GM21737 (cell line): ENCODE measurements around the gene CYP20A1.
"Not testable (repeated sequence)": the region's sequence is repeated elsewhere in the genome, so short reads cannot be mapped to it uniquely, and the experiment has no call there.

Source experiments
- ATAC-seq: cut with Tn5 transposase; IDR thresholded peaks from one replicate; pipeline ENCODE4 v1.9.1; 2021; ENCODE audit warnings: mild to moderate bottlenecking, moderate library complexity; ENCODE audit not compliant: unreplicated experiment

Gene CYP20A1

DNA sequence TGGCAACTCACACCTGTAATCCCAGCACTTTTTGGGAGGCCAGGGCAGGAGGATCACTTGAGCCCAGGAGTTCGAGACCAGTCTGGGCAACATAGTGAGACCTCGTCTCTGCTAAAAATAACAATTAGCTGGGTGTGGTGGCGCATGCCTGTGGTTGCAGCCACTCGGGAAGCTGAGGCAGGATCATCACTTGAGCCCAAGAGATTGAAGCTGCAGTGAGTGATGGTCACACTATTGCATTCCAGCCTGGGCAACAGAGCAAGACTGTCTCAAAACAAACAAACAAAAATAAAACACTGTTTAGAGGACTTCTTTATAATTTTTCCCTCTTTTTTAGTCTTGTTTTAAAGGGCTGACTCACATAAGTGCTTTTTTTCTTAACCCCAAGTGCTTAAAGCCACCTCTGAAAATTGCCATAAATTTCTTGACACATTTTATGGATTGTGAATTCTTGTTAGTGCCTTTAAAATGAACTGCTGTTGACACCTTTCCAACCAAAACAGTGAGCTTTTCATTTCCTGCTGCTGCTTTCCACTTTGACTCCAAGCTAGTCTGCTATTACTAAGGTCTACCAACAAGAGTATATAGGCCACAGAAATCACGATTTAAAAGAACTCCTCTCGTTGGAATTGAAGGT is 41.7 kb downstream of the CYP20A1 start:
- ATAC-seq = no peak

DNA sequence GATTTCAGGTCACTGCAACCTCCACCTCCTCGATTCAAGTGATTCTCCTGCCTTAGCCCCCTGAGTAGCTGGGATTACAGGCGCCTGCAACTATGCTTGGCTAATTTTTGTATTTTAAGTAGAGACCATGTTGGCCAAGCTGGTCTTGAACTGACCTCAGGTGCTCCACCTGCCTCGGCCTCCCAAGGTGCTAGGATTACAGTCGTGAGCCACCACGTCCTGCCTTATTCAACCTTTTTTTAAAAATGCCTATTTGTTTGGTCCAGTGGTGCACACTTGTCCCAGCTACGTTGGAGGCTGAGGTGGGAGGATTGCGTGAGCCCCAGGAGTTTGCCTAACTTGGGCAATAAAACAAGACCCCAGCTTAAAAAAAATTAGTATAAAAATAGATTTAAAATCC is 43.3 kb downstream of the CYP20A1 start:
- ATAC-seq = no peak

DNA sequence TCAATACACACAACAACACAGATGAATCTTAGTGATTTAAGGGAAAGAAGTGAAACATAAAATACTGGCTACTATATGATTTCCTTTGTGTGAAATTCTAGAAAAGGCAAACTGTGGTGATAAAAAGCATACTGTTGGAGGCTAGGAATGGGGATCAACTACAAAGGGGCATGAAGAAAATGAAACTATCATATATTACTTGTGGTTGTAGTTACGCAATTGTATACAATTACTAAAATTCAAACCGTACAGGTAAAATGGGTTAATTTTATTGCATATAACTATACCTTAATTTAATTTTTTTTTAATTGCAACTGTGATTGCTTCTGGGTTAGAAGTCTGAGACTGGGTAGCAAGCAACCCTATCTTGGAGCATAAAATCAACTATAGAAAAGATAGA is 47.7 kb downstream of the CYP20A1 start:
- no peak for ATAC-seq

DNA sequence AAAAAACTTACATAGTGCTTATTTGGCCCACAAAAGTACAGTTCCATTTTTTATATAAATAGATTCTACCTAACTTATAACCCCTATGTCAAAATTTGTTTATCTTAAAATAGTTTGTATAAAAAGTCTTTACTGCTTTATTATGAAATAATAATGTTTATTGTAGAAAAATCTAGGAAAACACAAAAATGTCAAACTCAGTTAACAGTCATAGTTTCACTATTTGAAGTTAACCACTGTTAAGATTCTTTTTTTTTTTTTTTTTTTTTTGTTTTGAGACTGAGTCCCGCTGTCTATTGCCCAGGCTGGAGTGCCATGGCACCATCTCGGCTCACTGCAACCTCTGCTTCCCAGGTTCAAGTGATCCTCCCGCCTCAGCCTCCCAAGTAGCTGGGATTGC is 62.8 kb downstream of the CYP20A1 start:
- no peak for ATAC-seq

DNA sequence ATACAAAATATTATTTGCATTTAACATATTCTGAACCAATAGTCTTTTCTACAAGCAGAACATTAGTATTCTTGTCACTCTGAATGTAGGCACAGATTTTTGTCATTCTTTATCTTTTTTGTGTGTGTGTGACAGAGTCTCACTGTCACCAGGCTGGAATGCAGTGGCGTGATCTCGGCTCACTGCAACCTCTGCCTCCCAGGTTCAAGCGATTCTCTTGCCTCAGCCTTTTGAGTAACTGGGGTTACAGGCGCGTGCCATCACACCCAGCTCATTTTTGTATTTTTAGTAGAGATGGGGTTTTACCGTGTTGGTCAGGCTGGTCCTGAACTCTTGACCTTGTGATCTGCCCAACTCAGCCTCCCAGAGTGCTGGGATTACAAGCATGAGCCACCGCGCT is 63.8 kb downstream of the CYP20A1 start:
- not testable (repeated sequence) for ATAC-seq

DNA sequence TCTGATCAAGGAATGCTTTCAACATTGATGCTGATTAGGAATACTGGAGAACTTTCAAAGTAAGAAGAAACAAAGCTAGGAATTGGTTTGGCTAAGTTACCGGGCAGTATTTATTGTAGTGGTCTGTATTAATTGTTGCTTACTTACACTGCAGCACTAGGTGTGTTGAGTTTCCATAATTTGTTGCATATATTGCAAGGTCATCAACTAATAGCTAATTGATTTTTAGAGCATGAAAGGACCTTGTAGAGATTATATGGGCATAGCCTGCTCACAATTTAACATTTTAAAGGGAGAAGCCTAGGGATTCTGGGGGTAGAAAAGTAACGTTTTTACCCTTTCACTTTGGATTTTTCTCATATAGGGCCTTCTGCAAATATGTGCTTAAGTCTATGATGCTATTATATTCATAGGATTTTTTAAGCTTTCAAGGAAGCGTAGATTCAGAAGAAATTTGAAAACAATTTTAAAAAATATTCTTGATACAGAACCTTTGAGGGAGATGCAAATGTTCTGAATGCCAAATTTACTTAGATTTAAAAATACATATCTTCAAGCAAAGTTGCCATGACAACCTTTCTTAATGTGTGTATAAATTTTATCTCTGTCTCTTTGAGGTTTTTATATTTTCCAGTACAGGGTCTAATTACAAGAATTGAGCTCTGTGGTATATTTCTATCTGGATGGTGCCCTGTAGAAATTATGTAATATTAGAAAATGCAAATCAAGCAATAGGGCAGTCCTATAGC is 72.0 kb downstream of the CYP20A1 start:
- ATAC-seq = no peak

DNA sequence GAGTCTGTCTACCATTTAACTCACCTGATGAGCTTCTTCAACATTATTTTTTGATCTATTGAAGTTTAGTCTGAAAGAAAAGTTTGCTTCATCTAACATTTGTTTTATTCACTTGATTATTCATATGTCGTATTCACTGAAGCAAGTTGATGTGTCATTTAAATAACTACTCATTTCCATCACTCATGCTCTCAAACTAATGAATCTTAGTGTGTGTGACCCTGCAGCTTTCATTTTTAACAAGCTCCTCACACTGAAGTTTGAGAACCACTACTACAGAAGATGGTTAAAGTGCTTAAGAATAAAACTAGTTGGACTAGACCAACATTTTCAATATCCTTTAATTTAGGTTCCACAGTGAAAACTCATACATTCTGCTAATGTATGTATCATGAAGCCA is 87.5 kb downstream of the CYP20A1 start:
- ATAC-seq = no peak

DNA sequence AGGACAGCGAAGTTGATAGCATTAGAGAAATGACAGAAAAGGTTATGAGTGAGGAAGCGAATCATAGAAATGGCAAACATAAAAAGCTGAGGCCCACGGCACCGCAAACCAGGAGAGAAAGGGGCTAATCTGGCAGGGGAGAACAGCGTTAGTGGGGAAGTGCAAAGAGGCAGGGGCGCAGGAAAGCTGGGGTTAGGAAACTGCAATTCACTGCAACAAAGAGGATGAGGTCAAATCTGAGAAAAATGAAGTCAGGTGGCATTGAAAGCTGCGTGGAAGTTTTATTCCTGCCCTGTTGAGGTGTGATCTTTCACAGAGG is 88.7 kb downstream of the CYP20A1 start:
- no peak for ATAC-seq

DNA sequence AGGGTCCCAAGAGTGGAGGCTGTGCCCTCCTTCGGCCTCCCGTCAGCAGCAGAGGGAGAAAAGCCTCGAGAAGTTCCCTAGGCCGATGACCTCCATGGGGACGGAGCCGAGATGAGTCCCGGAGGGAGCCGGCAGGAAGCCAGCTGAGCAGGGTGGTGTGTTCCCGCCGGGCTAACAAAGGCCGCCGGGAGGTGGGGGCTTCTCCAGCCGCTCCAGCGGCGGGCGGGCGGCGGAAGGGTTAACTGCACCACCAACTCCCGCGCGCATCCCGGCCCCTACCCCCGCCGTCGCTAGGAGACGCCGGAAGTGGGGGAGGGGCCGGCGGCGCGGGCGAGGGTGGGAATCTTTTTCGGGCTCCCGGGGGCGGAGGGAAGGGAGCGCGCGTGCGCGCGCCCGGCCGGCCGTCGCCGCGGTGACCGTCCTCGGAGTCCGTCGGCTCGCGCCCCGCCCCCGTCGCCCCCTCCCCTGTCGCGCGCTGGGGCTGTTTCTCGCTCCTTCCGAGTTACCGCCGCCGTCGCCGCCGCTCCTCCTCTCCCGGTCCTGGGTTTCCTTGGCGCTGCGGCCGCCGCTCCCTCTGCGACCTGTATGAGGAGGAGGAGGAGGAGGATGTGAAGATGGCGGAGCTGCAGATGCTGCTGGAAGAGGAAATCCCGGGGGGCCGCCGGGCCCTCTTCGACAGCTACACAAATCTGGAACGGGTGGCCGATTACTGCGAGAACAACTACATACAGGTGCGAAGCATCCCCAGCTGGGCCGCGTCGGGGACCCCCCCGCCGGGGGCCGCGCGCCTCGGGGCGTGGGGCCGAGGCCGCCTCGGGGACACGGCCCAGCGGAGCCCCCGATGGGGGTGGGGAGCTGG is 89.3 kb downstream of the CYP20A1 start, which contains the start of gene ABI2:
Gene ABI2 (plus strand): TSS at position 494 of the 859 bp plus-strand sequence. CDS start 121 bp downstream, at position 615.
- peak; percentile 59 for ATAC-seq

DNA sequence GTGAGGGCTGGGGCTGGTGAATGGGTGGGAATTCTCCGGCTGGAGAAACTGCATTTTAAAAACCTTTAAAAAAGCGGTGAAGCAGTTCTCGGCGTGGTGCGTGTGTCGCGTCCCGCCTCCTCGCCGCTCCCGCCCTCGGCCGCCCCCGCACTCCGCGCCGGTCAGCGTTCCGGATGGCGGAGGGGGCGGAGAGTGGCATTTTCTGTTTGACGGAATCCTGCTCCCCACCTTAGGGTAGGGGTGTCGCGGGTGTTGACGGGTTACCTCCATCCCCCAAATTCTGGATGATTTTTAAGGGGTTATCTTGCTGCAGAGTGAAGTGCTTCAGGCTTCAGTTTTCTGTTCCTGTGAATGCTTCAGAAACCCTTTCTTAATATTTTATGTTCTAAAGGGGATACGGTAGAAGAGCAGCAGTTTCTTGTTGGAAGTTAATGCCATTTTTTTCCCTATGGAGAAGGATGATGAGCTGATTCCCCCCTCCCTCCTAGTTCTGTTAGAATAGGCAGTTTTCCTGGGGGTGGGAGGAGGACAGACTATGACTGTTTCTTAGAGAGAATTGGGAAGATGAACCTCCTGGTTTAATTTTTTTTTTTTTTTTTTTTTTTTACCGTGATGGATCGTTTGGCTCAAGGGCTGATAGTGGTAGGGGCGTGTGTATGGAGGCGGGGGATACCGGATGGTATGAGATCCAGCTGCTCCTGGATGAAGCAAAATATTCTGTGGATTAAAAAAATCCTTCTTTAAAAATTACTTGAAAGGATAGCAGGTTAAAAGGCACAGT is 90.1 kb downstream of the CYP20A1 start:
- peak; percentile 48 for ATAC-seq

DNA sequence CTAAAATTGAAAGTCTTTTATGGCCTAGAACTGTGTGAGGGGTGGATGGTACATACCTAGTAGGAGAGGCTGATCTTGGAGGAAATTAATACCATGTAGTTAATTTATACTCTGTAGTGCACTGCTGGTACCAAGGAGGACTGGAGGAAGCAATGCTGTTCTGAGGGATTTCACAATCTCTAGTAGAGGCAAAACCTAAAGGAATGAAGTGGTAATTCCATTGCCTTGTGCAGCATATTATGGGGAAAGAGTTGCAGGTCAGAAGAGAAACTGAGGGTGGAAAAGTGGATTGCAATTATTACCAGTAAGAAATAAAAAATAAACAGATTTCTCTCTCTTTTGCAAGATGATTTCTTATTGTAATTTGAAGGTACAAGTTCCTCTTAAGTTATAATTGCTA is 91.6 kb downstream of the CYP20A1 start:
- ATAC-seq = no peak

DNA sequence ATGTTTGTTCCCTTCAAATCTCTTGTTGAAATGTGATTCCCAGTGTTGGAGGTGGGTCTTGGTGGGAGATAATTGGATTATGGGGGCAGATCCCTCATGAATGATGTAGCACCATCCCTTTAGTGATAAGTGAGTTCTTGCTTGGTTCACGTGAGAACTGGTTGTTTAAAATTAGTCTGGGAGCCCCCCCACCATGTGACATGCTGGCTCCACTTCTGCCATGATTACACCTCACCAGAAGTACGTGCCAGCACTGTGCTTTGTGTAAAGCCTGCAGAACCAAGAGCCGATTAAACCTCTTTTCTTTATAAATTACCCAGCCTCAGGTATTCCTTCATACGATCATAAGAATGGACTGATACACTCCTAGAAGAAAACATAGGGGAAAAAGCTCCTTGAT is 99.5 kb downstream of the CYP20A1 start:
- no peak for ATAC-seq

DNA sequence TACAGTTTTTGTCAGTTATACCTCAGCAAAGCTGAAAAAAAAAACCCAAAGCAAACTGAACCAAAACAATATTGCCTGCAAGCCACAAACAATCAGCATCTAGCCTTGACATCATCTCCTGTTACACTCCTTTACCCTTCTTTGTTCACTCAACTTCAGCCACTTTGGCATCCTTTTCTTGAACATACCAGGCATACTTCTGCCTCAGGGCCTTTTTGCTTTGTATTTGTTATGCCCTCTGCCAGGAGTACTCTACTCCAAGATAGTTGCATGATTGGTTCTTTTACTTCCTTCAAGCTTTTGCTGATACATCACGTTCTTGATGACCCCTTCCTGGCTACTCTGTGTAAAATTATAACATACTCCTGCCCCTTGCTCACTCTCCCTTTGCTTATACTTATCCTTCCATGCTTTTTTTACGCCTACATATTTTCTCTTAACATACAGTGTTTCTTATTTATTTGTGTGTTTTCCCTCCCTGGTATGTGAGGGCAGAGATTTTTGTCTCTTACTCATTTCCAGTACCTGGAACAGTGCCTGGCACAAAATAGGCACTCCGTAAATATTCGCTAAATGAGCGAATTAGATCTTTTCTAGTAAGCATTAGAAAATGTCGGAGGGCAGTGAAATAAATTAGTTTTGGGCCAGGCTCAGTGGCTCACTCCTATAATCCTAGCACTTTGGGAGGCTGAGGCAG is 102.1 kb downstream of the CYP20A1 start:
- ATAC-seq = no peak

DNA sequence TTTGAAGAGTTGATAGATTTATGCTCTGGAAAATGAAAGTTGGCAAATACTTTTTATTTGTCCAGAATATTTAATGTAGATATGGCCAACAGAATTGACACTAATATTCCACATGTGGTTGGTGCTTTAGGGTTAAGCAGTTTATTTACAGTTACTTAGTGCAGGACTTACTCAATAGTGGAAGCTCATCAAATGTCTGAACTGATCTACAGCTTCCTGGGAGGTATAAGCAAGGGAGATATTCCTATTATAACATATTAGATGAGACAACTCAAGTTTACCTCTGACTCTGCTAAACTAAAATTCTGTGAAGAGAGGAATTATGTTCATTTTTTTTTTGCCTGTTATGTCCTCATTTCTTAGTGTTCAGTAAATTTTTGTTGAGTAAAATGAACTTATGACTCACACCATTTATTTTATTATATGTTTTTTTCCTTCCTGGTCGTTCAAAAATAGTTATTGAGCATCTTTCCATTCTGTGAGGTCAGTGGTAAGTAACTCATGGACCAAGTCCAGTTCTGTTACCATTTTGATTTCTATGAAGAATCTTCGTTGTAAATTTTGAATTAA is 103.0 kb downstream of the CYP20A1 start:
- no peak for ATAC-seq

DNA sequence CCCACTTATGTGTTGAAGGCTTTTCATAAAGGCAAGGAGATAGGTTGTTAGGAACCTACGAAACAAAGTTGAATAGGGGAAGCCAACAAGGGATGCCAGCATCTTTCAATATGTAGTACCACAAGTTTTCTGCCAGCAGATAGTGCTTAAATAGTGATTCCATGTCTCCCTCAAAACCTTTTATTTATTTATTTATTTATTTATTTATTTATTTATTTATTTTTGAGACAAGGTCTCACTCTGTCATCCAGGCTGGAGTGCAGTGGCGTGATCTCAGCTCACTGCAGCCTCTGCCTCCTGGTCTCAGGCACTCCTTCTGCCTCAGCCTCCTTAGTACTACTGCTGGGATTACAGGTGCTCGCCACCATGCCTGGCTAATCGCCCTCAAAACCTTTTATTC is 103.6 kb downstream of the CYP20A1 start:
- ATAC-seq = not testable (repeated sequence)

DNA sequence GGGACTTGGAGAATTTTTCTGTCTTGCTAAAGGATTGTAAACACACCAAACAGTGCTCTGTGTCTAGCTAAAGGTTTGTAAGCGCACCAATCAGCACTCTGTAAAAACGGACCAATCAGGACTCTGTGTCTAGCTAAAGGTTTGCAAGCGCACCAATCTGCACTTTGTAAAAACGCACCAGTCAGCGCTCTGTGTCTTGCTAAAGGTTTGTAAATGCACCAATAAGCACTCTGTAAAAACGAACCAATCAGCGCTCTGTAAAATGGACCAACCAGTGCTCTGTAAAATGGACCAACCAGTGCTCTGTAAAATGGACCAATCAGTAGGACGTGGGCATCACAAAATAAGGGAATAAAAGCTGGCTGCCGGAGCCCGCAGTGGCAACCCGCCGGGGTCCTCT is 105.8 kb downstream of the CYP20A1 start:
- no peak for ATAC-seq

DNA sequence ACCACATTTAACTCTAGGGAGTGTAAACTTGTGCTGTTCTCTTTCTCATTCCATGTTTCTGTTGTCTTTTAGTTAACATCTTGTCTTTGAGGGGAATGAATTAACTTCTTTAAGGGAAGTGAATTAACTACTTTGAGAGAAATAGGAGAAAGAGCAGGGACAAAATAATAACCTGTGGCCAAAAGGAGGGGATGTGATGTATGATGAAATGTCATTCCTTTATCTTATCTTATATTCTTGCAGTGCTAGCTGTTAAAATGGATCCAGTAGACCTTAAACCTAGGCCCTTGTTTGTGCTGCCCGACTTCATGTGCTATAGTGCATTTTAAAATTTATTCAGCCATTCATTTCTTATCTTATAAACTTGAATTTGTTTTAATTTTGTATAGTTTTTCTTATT is 107.8 kb downstream of the CYP20A1 start:
- no peak for ATAC-seq

DNA sequence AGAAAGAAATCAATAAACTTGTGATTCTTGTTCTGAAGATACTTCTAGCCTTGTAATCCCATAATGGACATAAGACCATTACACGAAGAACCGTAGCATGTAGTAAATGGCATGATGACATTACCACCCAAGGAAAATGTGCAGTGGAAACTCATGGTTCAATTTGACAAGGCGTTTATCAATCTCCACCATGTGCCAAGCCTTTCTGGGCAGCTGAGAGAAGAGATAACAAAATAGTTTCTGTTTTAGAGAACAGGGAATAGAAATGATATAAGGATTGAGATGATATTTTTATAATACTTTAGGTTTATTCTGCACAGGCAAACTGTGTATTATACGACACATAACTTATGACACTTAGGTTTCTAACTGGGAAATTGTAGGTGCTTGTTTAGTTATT is 108.6 kb downstream of the CYP20A1 start:
- ATAC-seq = no peak

DNA sequence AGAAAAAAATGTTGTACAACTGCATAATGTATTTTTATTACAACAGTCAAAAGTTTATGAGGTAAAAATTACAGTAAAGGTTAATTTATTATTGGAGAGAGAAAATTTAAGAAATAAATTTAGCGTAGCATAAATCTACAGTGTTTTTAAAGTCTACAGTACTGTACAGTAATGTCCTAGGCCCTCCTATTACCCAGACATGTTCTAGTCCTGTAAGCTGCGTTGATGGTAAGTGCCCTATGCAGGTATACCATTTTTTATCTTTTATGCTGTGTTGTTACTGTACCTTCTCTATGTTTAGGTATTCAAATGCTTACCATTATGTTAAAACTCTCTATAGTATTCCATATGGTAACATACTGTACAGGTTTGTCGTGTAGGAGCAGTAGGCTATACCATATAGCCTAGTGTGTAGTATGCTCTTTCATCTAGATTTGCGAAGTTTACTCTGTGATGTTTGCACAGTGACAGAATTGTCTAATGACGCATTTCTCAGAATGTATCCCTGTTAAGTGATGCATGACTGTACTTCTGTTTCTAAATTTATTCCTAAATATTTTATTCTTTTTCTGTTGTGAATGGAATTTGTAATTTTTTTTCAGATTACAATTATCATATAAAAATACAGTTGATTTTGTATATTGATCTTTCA is 113.9 kb downstream of the CYP20A1 start:
- no peak for ATAC-seq

DNA sequence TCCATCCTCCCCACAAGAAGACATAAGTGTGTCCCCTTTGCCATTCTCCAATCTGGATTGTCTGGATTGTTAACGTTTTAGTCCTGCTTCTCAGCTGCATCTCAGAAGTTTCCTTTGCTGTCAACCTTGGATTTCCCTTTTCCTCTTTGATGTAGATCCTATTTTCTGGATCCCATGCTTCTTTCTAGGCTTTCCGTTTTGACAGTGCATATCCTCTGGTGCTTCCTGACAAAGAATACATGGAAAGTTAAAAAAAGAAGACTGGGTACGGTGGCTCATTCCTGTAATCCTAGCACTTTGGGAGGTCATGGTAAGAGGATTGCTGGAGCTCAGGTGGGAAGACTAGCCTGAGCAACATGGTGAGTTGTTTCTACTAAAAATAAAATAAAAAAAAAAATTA is 116.1 kb downstream of the CYP20A1 start:
- no peak for ATAC-seq
